ENCODE data around the gene ATRIP.
"Not testable (repeated sequence)": the region's sequence is repeated elsewhere in the genome, so short reads cannot be mapped to it uniquely, and the experiment has no call there.

ATRIP gene

GRCh38 chr3:48446425-48447193 lies at the start of gene ATRIP:
Gene ATRIP (plus strand): TSS chr3:48446737. CDS start chr3:48446846, 109 bp downstream.
- DNase-seq = peak; percentile 56

- DNase-seq = no peak
These were observed 48.5 kb upstream of the ATRIP start for GRCh38 chr3:48397767-48398681.

DNA sequence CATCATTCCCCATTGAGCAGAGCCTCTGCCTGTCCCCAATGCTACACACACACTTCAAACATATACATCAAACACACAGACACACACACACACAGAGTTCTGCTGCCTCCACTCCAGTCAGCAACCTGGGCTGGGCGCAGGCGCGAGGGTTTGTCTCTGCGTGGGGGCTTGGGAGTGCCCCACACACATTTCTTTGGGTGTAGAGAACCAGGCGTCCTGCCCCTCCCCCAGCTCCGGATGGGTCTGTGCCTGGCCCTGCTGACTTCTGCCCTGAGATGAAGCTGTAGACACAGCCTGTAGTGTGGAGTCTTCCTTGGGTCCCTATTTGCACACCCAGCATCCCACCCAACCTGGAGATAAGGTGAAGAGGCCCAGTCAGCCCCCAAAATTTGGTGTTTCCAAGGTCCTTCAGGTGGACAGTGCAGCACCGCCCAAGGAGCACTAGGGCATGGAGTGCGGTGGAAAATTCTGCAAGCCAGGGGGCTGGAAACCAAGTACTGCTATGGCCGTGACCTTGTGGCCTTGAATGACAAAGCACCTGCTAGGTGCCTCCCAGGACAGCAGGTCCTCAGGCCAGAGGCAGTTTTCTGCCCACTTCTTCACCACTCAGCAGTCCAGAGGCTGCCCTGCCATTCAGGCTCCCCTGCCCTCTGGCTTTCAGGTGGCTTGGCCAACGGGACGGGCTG lies 47.7 kb upstream of the ATRIP start:
- DNase-seq = no peak

- no peak for DNase-seq
These were observed 47.0 kb upstream of the ATRIP start for GRCh38 chr3:48399387-48400172.

DNA sequence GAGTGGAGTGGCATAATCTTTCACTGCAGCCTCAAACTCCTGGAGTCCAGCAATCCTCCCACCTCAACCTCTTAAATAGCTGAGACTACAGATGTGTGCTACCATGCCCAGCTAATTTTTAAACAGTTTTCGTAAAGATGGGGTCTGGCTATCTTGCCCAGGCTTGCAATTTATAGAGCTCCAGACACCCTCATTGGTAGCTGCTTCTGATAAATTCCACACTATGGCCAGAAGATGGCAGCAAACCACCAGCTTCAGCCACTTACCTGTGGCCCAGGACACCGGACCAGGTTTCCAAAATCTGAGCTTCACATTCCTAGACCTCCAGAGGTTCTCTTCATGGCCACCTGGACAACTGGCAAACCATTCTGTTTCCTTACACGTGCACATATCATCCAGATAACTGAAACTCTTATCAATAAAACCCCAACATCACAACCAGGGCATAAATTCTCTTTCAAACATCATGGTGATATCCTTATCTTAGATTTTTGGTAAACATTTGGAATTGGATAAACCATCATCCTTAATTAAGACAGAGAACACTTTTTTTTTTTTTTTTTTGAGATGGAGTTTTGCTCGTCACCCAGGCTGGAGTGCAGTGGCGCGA lies 45.6 kb upstream of the ATRIP start:
- DNase-seq = peak; percentile 2

- DNase-seq = not testable (repeated sequence)
These were observed 45.1 kb upstream of the ATRIP start for GRCh38 chr3:48401434-48401901.

DNA sequence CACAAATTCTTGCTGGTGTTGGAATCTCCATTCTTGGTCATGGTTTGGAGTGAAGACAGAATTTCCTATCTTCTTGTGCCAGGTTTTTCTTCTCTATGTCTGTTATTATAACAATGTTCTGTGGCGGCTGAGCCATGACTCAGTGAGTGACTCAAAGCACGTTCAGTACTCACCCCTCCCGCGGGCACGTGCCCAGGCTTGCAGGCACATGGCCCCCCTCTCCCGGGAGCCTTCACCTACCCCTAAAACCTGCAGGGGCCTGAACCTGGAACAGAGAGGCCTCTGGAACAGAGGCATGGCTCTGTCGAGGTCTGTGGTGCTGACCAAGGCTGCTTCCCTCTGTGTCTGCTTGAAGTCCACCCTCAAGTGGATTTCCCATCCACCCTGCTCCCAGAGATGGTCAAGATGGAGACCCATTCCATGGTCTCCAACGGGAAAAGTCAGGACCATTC lies 44.2 kb upstream of the ATRIP start:
- no peak for DNase-seq

DNA sequence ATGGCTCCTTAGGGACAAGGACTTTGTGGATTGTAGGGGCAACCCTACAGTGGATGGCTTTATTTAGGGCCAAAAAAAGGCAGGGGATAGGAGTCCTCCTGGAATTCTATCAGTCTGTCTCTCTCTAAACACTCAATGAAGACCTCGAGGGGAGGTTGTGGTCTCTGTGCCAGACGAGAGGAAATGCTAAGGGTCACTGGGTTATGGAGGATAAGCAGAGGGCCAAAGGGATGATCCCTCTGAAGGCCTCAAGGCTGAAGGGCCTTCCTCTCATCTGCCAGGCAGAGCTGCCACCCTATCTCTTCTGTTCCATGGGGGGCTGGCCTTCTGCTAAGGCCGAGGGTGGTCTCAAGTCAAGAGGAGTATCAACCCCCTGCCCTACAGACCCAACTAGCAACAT lies 43.6 kb upstream of the ATRIP start:
- no peak for DNase-seq

GRCh38 chr3:48403533-48404439 lies 42.8 kb upstream of the ATRIP start:
- no peak for DNase-seq

DNA sequence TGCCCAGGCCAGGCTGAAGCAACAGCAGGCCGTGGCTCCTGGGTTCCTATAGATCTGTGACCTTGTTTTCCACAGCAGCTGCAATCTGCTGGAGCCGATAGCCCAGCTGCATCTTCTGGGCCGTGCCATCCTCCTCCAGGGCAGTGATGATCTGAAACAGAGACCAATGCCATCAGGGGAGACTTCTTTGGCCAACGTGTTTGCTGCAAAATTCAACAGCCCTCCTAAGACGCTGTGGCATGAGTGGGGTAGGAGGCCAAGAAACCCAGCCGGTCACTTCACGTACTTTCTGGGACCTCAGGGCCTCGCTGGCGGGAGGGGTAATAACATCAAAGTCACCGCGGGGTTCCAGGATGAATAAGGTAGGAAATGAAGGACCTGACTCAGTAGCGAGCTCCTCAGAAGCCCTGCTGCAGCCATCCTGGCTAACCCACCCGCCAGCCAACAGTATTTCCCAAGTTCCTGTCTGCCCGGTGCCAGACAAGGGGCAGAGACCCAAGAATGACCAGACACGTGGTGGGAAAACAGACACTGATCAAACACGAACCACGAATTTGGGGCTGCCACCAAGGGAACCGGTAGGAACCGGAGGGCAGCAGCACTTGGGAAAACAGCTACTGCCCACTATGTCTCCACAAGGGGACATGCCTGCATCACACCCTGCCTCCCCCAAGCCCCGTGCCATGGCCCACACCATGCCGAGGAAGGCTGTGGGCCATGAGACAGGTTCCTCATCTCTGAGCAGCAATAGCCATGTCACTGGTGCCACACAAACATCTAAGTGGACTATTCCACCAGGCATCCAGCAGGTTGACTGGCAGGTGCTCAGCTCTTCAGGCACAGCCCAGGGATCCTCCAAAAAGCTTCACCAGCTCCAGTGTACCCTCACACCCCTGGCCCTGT lies 41.8 kb upstream of the ATRIP start:
- DNase-seq = no peak

- no peak for DNase-seq
These were observed 41.1 kb upstream of the ATRIP start for GRCh38 chr3:48405343-48405881.

DNA sequence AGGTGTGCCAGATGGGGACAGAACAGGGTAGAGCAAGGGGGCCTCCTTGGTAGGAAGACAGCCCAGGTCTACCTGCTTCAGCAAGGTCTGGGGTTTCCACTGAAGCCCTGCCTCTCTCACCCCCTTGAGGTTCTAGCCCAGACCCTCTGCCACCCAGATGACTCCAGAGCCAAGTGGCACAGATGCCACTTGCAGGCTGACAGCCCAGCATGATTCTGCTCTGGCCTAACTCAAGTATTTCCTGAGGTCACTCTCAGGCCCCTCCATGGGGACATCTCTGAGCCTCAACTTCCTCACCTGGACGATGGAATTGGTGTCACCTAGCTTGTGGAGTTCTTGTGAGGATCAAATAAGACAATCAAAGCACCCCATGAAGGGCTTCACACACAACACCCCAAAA lies 40.6 kb upstream of the ATRIP start:
- DNase-seq = no peak

GRCh38 chr3:48406443-48407431 lies 39.8 kb upstream of the ATRIP start:
- no peak for DNase-seq

DNA sequence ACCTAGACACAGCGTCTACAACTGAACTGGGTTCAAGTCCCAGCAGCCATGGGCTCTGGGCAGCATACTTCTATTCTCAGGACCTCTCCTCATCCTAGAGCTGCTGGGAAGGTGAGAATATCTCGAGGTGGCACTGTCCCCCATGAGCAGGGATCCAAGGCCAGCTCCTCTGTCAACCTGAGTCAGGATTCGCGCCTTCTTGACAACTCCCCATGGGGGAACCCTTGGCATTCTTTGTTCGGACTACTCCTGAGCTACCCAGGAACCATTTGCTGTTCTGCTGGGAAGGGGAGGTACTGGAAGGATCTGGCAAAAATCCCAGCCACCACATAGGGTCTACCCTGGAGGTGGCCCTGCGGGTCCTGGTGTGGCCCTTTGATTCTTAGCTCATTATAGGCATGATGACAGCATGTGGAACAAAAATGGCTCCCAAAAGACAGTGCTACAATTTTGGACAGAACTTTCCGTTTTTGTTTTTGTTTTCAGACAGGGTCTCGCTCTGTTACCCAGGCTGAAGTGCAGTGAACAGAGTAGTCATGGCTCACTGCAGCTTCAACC lies 38.9 kb upstream of the ATRIP start:
- no peak for DNase-seq

GRCh38 chr3:48408823-48409281 lies 37.7 kb upstream of the ATRIP start:
- DNase-seq = no peak

DNA sequence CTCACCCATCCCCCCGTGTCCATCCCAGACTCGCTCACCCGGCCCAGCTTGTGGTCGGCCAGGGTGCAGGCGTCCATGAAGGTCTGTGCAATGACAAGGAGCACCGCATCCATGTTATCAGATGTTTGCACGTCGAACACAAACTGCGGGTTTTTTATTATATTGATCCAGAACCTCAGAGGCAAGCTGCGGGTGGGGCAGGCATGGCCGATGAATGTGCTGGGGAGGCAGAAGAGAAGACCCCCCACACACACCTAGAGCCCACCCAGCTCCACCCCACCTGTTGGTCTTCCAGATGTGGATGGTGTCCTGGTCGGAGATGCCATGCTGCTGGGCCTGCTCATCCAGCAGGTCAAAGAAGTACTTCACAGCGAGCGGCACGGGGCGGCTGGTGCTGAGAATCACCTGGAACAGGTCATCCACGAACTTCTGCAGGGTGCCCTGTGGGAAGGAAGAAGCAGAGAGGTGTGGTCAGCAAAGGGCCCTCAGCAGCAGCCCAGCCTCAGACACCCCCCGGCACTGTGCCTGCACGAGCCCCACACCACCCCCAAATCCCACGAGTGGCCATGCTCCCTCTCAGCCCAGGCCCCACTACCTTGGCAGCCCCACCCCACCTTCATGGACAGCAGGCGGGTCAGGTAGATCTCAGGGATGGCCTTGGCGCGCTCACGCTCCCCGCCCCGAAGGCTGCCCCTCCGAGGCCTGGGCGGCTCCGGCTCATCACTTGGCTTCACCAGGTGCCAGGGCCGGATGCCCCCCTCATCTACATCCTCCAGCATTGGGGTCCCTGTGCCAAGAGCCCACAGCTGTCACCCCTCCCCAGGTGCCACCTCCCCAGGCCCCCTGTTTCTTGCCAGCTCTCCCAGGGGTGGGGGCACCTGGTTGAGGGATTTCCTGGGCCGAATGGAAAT lies 37.0 kb upstream of the ATRIP start:
- DNase-seq = no peak
